Left ventricle myocardium inferior (tissue), 1 donor: ENCODE data around the gene ADORA1. TPM values are rescaled to one million over a fixed set of nuclear protein-coding genes. Genes with fewer than 3 reads are reported as not detected.

Experiments used
- DNase-seq: peaks from one replicate; pipeline ENCODE4 v3.0.0-alpha.2; 2020
- H3K27ac ChIP-seq: fragments of 200-600 bp; replicated peaks from 2 replicates; pipeline ENCODE4 v1.8.0; 2021
- H3K27me3 ChIP-seq: fragments of 200-600 bp; 2 replicates; pipeline ENCODE4 v1.8.0; 2021; ENCODE audit warnings: low read depth
- H3K36me3 ChIP-seq: fragments of 200-600 bp; 2 replicates; pipeline ENCODE4 v1.8.0; 2021
- H3K4me1 ChIP-seq: fragments of 200-600 bp; 2 replicates; pipeline ENCODE4 v1.8.0; 2021
- H3K4me3 ChIP-seq: fragments of 200-600 bp; 2 replicates; pipeline ENCODE4 v1.8.0; 2021; ENCODE audit warnings: mild to moderate bottlenecking, moderate library complexity
- H3K9me3 ChIP-seq: fragments of 200-600 bp; replicated peaks from 2 replicates; pipeline ENCODE4 v1.8.0; 2021
- intact Hi-C: fragments of 100-400 bp; cut with micrococcal nuclease; formaldehyde crosslinking; loops from one replicate; pipeline ENCODE4 v1.11.0; 2022
- total RNA-seq: library from RNA; stranded (reverse); fragmentation: NEBNext Ultra II Directional; extraction: Animal tissue kit (Norgen Biotek cat#: 25700); gene quantifications from one replicate; pipeline ENCODE4 v1.2.1, GENCODE V29; 2021
- TF ChIP-seq, protein P1 (sequence below): fragments of 200-600 bp; IDR thresholded peaks from 2 replicates; pipeline ENCODE4 v1.8.0; 2021; ENCODE audit warnings: antibody characterized with exemption, mild to moderate bottlenecking, borderline replicate concordance
- donor health status: DM: no; HTN: yes; CAD: no; lungs with severe emphysema.

The ADORA1 gene
- total RNA-seq, 1 donor from 2014 or later = 16.4 TPM

DNA sequence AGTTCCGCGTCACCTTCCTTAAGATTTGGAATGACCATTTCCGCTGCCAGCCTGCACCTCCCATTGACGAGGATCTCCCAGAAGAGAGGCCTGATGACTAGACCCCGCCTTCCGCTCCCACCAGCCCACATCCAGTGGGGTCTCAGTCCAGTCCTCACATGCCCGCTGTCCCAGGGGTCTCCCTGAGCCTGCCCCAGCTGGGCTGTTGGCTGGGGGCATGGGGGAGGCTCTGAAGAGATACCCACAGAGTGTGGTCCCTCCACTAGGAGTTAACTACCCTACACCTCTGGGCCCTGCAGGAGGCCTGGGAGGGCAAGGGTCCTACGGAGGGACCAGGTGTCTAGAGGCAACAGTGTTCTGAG lies 38.3 kb downstream of the ADORA1 start:
- Histone ChIP-seq H3K4me3 (no peak overlapping the region), H3K4me1 (no peaks in the 10 kb centered on the region), H3K36me3 (peaks cover 3% of the 10 kb centered on the region), H3K9me3 (no peaks in the 10 kb centered on the region), H3K27me3 (no peaks in the 10 kb centered on the region), H3K27ac (no peak overlapping the region)
- TF ChIP-seq, protein P1, sequence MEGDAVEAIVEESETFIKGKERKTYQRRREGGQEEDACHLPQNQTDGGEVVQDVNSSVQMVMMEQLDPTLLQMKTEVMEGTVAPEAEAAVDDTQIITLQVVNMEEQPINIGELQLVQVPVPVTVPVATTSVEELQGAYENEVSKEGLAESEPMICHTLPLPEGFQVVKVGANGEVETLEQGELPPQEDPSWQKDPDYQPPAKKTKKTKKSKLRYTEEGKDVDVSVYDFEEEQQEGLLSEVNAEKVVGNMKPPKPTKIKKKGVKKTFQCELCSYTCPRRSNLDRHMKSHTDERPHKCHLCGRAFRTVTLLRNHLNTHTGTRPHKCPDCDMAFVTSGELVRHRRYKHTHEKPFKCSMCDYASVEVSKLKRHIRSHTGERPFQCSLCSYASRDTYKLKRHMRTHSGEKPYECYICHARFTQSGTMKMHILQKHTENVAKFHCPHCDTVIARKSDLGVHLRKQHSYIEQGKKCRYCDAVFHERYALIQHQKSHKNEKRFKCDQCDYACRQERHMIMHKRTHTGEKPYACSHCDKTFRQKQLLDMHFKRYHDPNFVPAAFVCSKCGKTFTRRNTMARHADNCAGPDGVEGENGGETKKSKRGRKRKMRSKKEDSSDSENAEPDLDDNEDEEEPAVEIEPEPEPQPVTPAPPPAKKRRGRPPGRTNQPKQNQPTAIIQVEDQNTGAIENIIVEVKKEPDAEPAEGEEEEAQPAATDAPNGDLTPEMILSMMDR = no peak
- intact Hi-C loops = no loop called here
- DNase-seq = no peak

DNA sequence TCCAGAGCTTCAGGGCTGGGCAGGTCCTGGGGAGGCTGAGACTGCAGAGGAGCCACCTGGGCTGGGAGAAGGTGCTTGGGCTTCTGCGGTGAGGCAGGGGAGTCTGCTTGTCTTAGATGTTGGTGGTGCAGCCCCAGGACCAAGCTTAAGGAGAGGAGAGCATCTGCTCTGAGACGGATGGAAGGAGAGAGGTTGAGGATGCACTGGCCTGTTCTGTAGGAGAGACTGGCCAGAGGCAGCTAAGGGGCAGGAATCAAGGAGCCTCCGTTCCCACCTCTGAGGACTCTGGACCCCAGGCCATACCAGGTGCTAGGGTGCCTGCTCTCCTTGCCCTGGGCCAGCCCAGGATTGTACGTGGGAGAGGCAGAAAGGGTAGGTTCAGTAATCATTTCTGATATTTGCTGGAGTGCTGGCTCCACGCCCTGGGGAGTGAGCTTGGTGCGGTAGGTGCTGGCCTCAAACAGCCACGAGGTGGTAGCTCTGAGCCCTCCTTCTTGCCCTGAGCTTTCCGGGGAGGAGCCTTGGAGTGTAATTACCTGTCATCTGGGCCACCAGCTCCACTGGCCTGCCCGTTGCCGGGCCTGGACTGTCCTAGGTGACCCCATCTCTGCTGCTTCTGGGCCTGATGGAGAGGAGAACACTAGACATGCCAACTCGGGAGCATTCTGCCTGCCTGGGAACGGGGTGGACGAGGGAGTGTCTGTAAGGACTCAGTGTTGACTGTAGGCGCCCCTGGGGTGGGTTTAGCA lies 38.8 kb downstream of the ADORA1 start:
- intact Hi-C loops = no loop called here
- Histone ChIP-seq H3K9me3 (no peaks in the 10 kb centered on the region), H3K36me3 (peaks cover 3% of the 10 kb centered on the region), H3K4me1 (no peaks in the 10 kb centered on the region), H3K4me3 (no peak overlapping the region), H3K27ac (no peak overlapping the region), H3K27me3 (no peaks in the 10 kb centered on the region)
- DNase-seq = no peak
- TF ChIP-seq, protein P1 = no peak

DNA sequence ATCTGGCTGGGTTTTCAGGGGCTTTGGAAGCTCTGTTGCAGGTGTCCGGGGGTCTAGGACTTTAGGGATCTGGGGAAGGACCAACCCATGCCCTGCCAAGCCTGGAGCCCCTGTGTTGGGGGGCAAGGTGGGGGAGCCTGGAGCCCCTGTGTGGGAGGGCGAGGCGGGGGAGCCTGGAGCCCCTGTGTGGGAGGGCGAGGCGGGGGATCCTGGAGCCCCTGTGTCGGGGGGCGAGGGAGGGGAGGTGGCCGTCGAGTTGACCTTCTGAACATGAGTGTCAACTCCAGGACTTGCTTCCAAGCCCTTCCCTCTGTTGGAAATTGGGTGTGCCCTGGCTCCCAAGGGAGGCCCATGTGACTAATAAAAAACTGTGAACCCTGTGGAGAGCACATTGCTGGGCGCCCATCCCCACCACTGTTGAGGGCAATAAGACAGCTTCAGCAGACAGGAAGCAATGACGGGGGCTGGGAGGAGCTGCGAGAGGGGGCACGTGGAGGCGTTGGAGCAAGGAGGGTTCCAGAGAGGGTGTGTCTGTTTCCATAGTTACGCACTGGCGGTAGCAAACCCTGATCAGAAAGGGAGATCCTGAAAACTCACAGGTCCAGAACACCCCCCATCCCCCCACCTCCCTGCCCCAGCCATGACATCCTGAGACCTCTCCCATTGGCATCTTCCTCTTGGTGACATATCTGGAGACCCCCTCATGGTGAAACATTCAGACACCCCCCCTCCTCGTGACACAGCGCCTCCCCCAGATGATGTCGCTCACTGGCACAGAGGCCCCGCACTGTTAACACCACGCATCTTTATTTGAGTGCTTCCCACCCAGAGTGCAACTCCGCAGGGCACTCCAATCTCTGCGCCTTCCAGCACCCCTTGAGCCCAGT lies 39.7 kb downstream of the ADORA1 start:
- H3K36me3 ChIP-seq = peaks cover 3% of the 10 kb centered on the region
- no peak overlapping the region for H3K4me3 ChIP-seq
- H3K27me3 ChIP-seq = no peaks in the 10 kb centered on the region
- H3K4me1 ChIP-seq = no peaks in the 10 kb centered on the region
- intact Hi-C loops = no loop called here
- no peak overlapping the region for H3K27ac ChIP-seq
- no peaks in the 10 kb centered on the region for H3K9me3 ChIP-seq
- DNase-seq = no peak
- TF ChIP-seq, protein P1 = no peak

DNA sequence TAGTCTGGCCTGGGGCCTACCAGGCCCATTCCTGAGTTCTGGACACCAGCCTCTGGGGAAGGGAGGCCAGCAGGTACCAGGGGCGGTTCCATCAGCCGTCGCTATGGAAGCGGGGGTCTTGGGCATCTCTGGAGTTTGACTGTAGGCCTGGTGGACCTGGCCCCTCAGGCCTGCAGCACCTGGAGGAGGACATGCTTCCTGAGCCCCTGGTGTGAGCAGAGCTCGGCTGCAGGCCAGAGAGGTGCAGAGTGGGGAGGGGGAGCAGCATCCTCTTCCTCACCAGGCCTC lies 40.3 kb downstream of the ADORA1 start:
- Histone ChIP-seq H3K36me3 (peaks cover 3% of the 10 kb centered on the region), H3K4me1 (no peaks in the 10 kb centered on the region), H3K27ac (no peak overlapping the region), H3K9me3 (no peaks in the 10 kb centered on the region), H3K27me3 (no peaks in the 10 kb centered on the region), H3K4me3 (no peak overlapping the region)
- no peak for DNase-seq
- TF ChIP-seq, protein P1 = no peak
- intact Hi-C loops = no loop called here

- peaks cover 3% of the 10 kb centered on the region for H3K36me3 ChIP-seq
- intact Hi-C loops = no loop called here
- no peak for DNase-seq
- H3K27ac ChIP-seq = no peak overlapping the region
- no peak overlapping the region for H3K4me3 ChIP-seq
- no peaks in the 10 kb centered on the region for H3K4me1 ChIP-seq
- TF ChIP-seq, protein P1 = no peak
- no peaks in the 10 kb centered on the region for H3K27me3 ChIP-seq
- no peaks in the 10 kb centered on the region for H3K9me3 ChIP-seq
Observed at GRCh38 chr1:203168256-203168786, 40.8 kb downstream of the ADORA1 start.
